GM18498 (cell line): ENCODE results near the gene LACTB.

Source experiments
- ATAC-seq: cut with Tn5 transposase; IDR thresholded peaks from one replicate; pipeline ENCODE4 v1.9.1; 2021; ENCODE audit warnings: mild to moderate bottlenecking, moderate library complexity; ENCODE audit not compliant: unreplicated experiment

LACTB gene, protein sequence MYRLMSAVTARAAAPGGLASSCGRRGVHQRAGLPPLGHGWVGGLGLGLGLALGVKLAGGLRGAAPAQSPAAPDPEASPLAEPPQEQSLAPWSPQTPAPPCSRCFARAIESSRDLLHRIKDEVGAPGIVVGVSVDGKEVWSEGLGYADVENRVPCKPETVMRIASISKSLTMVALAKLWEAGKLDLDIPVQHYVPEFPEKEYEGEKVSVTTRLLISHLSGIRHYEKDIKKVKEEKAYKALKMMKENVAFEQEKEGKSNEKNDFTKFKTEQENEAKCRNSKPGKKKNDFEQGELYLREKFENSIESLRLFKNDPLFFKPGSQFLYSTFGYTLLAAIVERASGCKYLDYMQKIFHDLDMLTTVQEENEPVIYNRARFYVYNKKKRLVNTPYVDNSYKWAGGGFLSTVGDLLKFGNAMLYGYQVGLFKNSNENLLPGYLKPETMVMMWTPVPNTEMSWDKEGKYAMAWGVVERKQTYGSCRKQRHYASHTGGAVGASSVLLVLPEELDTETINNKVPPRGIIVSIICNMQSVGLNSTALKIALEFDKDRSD

DNA sequence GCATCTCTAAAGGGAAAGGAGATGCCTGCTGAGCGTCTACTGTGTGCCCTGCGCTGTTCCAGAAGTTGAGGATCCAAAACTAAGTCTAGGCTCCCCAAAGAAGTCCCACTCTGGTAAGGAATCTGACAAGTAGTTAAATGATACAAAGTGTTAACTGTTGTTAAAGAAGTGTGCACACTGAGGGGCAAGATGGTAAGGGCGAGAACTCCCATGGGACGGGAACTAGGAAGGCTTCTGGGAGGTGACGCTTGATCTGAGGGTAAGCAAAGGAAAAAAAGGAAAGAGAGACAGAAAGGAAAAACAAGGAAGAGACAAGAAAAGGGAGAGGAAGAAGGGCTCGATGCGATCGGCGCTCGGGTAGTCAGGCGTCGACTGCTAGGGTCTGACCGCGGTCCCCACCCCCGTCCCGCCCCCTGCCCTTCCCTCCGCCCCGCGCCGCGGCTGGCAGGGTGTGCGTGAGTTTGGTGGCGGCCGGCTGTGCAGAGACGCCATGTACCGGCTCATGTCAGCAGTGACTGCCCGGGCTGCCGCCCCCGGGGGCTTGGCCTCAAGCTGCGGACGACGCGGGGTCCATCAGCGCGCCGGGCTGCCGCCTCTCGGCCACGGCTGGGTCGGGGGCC, at the start of gene LACTB:
TSS of gene LACTB (plus strand) at position 480 of the 620 bp plus-strand sequence. CDS start at position 491, 11 bp downstream.
- peak; percentile 82 for ATAC-seq

DNA sequence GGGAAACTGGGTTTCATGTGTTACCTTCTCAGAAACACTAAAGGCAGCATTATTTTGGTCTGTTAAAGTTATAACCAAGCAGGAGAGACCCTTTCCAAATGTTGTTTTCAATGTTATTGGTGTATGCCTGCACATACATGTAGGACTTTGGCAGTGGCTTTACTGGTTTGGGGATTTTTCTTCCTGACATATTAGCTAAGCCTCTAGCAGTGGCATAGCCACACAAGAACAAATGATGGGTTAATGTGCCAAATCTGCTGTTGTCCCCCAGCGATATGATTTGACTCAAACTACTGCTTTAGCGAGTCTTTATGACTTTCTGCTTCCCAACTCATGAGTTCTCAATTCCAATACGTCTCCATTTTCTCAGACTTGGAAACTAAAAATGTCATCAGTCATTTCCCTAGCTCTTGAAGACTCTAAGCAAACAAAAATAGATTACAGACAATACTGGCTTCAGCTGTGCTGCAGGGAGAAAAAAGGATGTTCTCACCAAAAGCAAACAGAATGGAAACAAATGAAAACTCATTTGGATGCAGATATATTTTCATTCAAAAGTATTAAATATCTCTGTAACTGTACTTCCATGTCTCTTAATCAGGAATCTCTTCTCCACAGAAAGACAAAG, 49.5 kb upstream of the LACTB start:
- ATAC-seq: no peak

DNA sequence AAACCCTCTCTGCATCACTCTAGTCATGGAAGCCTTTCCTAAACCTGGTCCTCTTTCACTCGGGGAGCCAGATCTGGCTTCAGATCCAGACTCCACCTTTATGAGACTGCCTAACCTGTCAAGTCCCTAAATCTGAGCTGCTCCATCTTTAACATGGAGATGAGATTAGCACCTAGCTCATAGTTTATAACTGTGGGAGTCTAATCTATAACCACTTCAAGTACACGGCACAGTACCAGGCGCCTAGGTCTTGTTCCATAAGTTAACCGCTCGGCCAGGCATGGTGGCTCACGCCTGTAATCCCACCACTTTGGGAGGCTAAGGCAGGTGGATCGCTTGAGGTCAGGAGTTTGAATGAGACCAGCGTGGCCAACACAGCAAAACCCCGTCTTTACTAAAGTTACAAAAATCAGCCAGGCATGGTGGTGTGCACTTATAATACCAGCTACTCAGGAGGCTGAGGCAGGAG, 48.8 kb upstream of the LACTB start:
- ATAC-seq: no peak

DNA sequence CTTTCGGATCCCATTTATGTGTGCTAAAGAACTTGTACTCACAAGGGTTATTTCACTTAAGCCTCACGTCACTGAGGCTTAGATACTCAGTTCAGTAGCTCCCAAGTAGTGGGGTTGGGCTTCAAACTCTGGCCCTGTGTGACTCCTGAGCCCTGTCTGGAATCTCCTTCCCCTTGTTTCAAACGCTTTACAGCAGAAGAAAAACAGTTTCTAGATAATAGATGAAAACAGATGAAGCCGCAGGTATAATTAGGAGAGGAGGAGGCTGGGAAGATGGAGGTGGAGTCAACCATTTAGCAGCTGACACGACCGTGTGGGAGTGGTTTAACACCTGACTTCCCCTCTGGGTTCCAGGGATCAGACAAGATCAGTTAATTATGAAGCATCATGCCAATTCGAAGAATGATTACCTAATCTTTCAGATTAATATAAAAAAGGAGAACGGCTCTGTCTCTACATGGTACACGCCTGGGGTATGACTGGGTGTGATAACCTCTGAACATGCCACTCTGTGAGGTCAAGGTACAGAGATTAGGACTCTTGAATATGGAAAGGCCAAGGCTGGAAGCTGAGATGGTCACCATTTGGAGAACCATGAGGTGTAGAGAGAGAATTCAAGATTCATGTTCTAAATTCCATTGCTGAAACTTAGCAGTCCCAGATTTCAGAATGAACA, 48.0 kb upstream of the LACTB start:
- no peak for ATAC-seq

DNA sequence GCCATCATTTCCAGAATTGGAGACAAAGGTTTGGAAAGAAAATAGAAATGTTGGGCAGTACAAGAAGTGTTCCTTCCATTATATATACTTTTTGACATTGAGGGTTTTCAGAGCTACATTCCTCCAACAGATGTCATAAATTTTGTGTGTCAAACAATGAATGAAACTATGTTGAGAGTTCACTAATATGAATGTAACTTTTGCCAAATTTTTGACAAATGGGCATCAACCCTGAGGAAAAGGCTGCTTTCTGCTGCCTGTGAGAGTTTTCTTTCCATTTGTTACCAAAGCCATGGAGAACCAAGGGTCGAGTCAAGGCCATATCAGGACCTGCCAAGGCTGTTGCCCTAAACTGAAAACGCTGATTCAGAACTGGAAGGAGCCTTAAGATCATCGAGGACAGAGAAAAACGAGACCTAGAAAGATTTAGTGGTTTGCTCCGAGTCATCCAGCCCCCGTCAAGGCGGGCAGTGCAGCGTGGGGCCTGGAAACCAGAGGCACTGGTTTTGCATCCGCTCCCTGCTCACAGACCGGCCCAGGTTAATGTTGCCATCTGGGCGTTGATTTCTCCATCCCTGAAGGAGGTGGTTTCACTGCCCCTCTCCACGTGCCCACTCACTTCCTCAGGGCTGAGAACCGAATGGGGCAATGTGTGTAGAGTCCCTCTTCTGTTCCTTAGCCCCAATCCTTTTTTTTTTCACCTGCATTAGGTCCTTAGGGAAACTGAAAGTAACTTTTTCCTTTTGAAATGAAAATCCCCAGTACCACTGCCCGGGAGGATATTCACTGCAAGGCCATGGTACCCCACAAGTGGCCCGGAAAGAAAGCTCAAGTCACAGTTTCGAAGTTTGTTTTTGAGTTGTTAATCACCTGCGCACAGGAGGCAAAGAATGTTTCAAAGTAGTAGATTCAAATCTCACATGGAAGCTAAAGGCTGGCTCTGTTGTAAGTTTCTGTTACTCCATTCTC, 46.4 kb upstream of the LACTB start:
- no peak for ATAC-seq

DNA sequence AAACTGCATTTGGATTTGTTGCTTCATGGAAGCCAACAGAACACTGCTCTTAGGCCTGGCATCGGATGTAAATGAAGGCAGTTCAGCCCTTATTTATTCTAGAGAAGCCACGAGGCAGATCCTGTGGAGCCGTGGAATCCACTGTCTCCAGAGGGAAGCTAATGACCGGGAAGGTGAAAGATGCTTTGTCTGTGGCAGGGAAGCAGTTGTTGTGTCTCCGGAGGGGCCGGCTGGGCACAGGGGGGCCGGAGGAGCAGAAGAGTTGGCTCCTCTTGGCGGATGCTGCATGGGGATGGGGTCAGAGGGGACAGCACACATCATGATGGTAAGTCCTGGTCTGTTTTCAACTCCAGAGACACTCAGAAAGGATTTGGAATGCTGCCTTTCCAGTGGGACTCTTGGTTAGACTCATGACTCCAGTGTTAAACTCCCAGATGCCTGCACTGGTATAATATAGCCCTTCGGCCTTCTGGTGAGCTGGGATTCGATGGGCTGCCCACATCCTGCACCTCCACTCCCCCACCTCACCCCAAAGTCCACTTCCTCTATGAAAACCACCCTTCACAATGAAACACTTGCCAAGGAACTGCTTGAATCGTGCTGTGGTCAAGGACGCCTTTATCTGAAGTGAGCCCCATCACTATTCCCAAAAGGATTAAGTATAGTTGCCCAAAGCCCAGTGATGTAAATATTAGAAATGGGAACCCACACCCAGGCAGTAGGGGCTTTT, 45.5 kb upstream of the LACTB start:
- ATAC-seq: no peak

DNA sequence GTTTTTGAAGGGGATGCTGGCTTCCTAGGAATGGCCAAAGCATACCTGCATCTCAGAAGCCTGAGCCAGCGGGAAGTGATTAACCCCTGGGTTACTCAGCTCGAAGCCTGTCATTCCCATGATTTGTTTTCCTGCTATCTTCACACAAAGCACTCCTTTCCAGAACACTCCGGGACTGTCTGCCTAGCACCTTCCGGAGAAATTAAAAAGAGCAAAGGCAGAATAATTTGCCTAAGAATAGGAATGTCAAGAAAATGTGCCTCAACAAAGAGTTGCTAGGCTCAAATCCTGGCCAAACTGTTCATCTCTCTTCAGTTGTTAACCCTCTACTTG, 45.0 kb upstream of the LACTB start:
- no peak for ATAC-seq

DNA sequence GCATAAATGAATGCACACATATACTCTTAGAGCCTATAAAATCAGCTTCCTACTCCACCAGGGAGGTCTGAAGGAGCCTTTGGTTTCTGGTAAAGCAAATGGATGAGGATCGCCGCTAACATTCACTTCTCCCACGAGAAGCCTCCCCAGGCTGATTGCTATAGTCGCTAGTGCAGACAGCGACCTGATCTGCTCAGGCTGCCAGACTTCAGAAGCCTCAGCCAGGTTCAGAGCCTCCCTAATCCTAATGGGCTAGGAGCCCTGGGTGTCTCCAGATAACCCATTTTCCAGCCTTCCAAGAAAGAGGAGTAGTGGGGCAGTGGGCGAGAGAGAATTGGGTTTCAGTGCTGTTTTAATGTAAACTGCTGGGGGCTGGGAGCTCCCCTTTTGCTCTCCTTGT, 43.7 kb upstream of the LACTB start:
- ATAC-seq: no peak

DNA sequence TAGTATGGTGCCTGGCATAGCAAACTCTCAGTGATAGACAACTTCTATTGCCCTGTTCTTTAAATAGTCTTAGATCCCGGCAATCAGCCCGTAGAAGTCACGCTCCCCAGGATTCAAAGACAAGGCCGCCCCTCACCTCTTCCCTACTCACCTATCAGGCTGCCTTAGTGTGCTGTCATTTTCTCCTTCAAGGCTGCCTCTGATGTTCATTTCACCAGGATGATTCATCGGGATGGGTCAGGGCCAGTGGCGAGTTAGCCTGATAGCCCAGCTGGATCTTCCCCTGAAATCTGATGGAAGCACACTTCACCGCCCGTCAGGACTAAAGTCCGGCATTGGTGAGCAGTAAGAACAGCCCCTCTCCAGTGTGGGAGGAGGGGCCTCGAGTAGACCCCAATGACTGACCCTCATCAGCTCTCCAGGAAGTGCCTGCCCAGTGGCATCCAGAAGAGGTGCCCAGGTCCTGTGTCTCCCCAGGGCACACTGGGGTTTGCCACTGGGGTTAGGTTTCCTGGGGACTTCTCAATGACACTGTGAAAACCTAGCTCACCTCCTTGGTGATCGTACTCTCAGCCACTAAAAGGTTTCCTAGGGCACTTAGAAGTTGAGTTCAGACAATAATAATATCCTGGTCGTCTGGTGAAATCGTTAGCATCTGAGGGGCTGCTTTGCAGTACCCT, 41.6 kb upstream of the LACTB start:
- ATAC-seq: no peak

DNA sequence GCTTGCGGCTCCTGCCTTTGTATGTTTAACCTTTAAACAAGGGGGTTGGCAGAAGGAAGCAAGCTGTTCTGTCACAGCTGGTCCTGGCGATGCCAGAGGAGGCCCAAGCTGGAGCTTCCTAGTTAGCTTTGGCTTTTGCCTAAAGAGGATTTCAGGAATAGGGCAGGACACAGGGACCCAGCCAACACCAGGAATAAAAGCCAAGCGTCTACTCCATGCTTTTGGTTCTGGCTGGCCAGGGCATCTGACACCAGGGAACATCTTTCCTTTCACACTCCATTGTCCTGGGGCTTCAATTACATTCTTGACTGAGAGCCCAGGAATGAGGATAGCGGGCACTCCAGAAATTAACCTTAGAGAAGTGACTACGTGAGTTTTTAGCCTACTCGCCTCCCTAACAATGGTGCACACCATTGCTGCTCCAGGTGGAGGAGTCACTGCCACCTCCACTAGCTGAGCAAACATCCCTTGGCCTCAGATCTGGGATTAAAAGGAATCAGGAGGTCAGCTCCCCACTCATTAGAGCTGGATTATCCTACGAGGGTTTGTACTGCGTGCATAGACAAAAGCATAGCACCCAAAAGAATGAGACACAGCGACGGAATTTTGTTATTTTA, 40.9 kb upstream of the LACTB start:
- ATAC-seq: no peak

DNA sequence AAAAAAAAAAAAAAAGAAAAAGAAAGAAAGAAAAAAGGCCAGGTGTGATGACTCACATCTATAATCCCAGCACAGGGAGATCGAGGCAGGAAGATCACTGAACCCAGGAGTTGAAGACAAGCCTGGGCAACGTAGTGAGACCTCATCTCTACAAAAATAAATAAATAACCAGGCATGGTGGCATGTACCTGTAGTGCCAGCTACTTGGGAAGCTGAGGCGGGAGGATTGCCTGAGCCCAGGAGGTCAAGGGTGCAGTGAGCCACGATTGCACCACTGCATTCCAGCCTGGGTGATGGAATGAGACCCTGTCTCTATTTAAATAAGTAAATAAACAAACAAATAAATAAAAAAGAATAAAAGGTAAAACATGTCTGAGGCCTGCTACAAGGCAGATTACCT, 39.3 kb upstream of the LACTB start:
- no peak for ATAC-seq

DNA sequence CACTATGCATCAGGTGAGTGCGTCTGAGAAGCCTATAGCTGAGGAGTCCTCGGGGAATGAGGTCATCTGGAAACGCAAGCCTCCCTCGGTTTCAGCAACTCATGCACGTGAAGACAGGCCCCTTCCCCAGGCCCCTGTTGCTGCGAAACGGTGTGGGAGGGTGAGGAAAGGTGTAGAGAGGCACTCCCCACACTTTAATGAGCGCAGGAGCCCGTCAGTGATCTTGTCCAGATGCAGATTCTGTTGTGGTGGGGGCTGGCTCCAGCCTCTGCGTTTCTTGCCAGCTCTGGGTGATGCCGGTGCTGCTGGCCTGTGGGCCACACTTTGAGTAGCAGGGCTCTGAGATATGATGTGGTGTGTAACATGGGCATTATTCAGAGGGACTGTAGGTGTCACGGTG, 38.6 kb upstream of the LACTB start:
- no peak for ATAC-seq

DNA sequence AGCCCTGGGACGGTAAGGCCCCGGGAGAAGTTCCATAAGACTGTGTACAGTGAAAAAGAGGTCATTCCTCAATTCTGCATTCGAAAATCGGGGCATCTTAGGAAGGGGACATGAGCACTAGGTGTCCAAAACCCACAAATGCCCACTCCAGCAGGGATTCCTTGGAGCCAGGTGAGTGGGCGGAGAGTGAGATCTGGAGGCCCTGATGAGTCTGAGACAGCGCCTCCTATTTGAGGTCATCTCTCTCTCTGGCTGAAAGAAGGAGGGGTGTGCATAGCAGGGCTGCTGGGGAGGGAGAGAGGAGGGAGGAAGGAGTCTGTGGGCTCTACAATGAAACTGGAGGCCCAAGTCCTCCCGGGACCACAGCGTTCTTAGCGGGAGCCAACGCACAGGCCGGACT, 38.1 kb upstream of the LACTB start:
- no peak for ATAC-seq

DNA sequence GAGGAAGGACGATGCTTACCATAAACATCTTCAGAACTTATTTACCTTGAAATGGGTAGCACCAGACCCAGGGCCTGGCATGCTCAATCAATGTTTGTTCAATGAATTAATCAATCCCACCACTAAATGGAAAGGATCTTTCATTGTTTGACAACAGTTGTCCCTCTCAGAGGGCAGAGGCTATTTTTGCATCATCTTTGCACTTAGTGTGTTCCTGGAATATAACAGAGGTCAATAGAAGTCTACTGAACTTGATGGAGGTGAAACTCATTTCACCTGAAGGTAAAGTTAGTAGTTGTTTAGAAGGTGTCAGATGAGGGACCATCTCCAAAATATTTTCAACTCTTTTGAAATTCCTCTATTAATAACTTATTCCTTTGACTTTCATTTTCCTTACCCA, 36.9 kb upstream of the LACTB start:
- no peak for ATAC-seq

DNA sequence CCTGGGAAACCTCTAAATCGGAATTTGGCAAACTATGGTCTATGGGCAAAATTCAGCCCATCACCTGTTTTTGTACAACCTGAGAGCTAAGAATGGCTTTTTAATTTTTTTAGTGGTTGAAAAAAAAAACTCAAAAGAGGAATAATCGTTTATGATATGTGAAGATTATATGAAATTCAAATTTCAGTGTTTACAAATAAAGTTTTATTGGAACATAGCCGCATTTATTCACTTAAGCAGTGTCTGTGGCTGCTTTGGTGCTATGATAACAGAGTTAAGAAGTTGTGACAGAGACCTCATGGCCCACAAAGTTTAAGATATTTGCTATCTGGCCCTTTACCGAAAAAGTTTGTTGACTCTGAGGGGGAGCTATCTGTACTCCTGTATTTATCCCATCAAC, 36.4 kb upstream of the LACTB start:
- no peak for ATAC-seq

DNA sequence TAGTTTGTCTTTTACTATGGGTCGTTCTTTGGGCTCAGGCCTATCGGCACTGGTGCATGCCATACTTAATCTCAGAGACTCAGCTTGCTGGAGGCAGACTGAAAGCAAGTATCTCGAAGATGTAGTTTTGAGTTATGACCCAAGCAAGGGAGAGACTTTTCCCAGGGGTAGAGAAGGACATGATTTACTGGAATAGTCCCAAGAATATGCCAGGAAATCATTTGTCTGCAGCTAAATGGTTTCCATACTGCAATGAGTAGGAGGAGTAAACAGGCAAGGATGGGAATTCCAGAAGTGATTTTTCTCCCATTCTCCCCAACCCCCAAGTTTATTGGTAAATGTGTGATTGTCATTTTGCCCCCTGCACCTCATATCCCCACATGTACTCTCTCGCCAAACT, 35.4 kb upstream of the LACTB start:
- ATAC-seq: no peak

DNA sequence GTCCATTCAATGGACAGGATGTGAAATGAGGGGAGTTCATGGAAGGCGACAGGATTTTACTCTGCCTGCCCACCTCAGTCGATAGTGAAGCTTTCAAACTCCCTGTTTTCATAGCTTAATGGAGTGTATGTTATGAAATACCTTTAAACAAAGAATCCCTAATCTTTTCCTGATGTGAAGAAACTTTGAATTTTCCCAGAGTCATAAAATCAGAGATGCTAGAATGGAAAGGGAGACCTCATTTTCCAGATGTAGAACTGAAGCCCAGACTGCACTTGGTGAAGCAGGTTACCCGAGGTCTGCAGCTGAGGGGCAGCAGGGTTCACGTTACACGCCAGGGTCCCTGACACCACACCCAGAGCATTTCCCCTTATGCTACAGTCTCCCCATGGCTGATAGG, 34.7 kb upstream of the LACTB start:
- no peak for ATAC-seq

DNA sequence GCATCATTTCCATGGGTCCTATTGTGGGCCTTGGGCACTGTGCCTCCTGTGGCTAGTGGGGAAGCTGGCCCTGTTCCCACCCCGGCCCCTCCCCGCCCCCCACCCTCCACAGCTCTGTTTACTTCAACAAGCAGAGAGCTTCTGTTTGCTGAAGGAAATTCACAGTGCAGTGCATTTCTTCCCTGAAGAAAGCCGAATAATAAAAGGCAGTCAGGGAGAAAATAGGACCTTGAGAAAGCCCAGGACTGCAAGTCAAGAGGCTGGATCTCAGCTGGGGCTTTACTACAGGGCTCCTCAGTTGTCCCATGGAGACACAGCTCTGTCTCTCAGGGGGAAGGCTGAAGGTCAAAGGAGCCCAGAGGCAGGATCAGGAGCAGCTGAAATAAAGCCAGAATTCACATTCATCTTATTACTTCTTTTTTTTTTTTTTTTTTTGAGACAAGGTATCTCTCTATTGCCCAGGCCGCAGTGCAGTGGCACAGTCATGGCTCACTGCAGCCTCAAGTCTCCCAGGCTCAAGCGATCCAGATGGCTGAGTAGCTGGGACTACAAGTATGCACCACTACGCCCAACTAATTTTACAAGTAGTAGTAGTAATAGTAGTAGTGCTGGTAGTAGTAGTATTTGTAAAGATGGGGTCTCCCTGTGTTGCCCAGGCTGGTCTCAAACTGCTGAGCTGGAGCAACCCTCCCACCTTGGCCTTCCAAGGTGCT, 33.0 kb upstream of the LACTB start:
- ATAC-seq: no peak
